ENCODE data around the gene MBTD1. TPM values are rescaled to one million over a fixed set of nuclear protein-coding genes. Genes with fewer than 3 reads are reported as not detected.

Gene MBTD1
- total RNA-seq, 2 donors from 2014 or later, result 15.5 to 16.9 TPM

GRCh38 chr17:51197754-51198153 is 62.1 kb downstream of the MBTD1 start:
- H3K4me1 ChIP-seq, result no peaks in the 10 kb centered on the region
- TF ChIP-seq CTCF (IDR thresholded peaks at IDR 0.05), result no peak
- no peak for TF ChIP-seq POLR2A (IDR thresholded peaks at IDR 0.05)
- intact Hi-C loops (cut with DNase I), result no loop called here
- no peak overlapping the region for H3K27ac ChIP-seq
- no peaks in the 10 kb centered on the region for H3K27me3 ChIP-seq
- H3K36me3 ChIP-seq (replicated peaks in 1 of 2; ENCODE audit: insufficient read depth in 1 of 2, low read depth in 2 of 2), result peaks cover 0 to 26% of the 10 kb centered on the region in 2 donors
- ATAC-seq (no peak), DNase-seq (no peak)
- H3K4me3 ChIP-seq, result no peak overlapping the region
- WGBS, 2 donors, result 87 to 97% methylated on average over 4 of the region's 4 CpGs
- no peaks in the 10 kb centered on the region for H3K9me3 ChIP-seq

GRCh38 chr17:51191895-51192294 is 68.0 kb downstream of the MBTD1 start:
- H3K4me3 ChIP-seq, result no peak overlapping the region
- no peak overlapping the region for H3K27ac ChIP-seq
- TF ChIP-seq CTCF (IDR thresholded peaks at IDR 0.05) (no peak), POLR2A (IDR thresholded peaks at IDR 0.05) (no peak)
- WGBS, 2 donors, result 83 to 85% methylated on average over 2 of the region's 2 CpGs
- H3K27me3 ChIP-seq, result no peaks in the 10 kb centered on the region
- intact Hi-C loops (cut with DNase I), result no loop called here
- H3K9me3 ChIP-seq, result no peaks in the 10 kb centered on the region
- ATAC-seq, result no peak
- H3K36me3 ChIP-seq (replicated peaks in 1 of 2; ENCODE audit: insufficient read depth in 1 of 2, low read depth in 2 of 2), result peaks cover 0 to 23% of the 10 kb centered on the region in 2 donors
- no peak for DNase-seq
- H3K4me1 ChIP-seq, result no peaks in the 10 kb centered on the region

GRCh38 chr17:51189628-51190027 is 70.2 kb downstream of the MBTD1 start:
- ATAC-seq, result no peak
- WGBS, 2 donors, result 70 to 77% methylated on average over 1 of the region's 1 CpG
- intact Hi-C loops (cut with DNase I), result no loop called here
- Histone ChIP-seq H3K27me3 (no peaks in the 10 kb centered on the region), H3K4me3 (no peak overlapping the region), H3K9me3 (no peaks in the 10 kb centered on the region), H3K27ac (no peak overlapping the region), H3K4me1 (no peaks in the 10 kb centered on the region), H3K36me3 (replicated peaks in 1 of 2; ENCODE audit: insufficient read depth in 1 of 2, low read depth in 2 of 2) (peaks cover 0 to 18% of the 10 kb centered on the region in 2 donors)
- no peak for DNase-seq
- TF ChIP-seq CTCF (IDR thresholded peaks at IDR 0.05) (no peak), POLR2A (IDR thresholded peaks at IDR 0.05) (no peak)

GRCh38 chr17:51189162-51189561 is 70.7 kb downstream of the MBTD1 start:
- Histone ChIP-seq H3K36me3 (replicated peaks in 1 of 2; ENCODE audit: insufficient read depth in 1 of 2, low read depth in 2 of 2) (peaks cover 0 to 18% of the 10 kb centered on the region in 2 donors), H3K4me3 (no peak overlapping the region), H3K9me3 (no peaks in the 10 kb centered on the region), H3K4me1 (no peaks in the 10 kb centered on the region), H3K27me3 (no peaks in the 10 kb centered on the region), H3K27ac (no peak overlapping the region)
- DNase-seq (no peak), ATAC-seq (no peak)
- TF ChIP-seq POLR2A (IDR thresholded peaks at IDR 0.05) (no peak), CTCF (IDR thresholded peaks at IDR 0.05) (no peak)
- intact Hi-C loops (cut with DNase I), result no loop called here

- no peak for ATAC-seq
- Histone ChIP-seq H3K4me1 (no peaks in the 10 kb centered on the region), H3K27me3 (no peaks in the 10 kb centered on the region), H3K9me3 (no peaks in the 10 kb centered on the region), H3K27ac (no peak overlapping the region), H3K4me3 (no peak overlapping the region), H3K36me3 (replicated peaks in 1 of 2; ENCODE audit: insufficient read depth in 1 of 2, low read depth in 2 of 2) (peaks cover 0 to 15% of the 10 kb centered on the region in 2 donors)
- no peak for TF ChIP-seq CTCF (IDR thresholded peaks at IDR 0.05)
- no peak for TF ChIP-seq POLR2A (IDR thresholded peaks at IDR 0.05)
- DNase-seq, result no peak
- WGBS, 2 donors, result 91 to 93% methylated on average over 9 of the region's 9 CpGs
- intact Hi-C loops (cut with DNase I), result no loop called here
Observed at GRCh38 chr17:51188271-51188833, 71.5 kb downstream of the MBTD1 start.

All from body of pancreas (tissue), 4 donors.